ENCODE results near the gene PIK3C2A.

DNA sequence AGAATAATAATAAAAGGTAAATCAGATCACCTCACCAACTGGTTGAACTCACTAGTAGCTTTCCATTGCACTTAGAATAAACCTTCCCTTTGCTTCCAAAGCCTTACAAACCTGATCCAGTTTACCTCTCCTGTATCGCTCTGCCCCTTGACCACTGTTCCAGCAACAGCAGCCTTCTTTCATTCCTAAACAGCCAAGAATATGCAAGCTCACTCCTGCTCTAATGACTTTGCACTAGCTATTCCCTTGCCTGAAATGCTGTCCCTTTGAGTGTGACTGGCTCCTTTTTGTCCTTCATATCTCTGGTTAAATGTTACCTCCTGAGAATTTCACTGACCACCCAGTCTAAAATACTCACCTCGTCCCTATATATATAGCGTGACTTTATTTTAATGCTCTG lies 9.6 kb upstream of the PIK3C2A start:
- TF ChIP-seq, protein P1, sequence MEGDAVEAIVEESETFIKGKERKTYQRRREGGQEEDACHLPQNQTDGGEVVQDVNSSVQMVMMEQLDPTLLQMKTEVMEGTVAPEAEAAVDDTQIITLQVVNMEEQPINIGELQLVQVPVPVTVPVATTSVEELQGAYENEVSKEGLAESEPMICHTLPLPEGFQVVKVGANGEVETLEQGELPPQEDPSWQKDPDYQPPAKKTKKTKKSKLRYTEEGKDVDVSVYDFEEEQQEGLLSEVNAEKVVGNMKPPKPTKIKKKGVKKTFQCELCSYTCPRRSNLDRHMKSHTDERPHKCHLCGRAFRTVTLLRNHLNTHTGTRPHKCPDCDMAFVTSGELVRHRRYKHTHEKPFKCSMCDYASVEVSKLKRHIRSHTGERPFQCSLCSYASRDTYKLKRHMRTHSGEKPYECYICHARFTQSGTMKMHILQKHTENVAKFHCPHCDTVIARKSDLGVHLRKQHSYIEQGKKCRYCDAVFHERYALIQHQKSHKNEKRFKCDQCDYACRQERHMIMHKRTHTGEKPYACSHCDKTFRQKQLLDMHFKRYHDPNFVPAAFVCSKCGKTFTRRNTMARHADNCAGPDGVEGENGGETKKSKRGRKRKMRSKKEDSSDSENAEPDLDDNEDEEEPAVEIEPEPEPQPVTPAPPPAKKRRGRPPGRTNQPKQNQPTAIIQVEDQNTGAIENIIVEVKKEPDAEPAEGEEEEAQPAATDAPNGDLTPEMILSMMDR (IDR thresholded peaks at IDR 0.05) = no peak
- TF ChIP-seq POLR2A (IDR thresholded peaks at IDR 0.05) = no peak
